ENCODE measurements around the gene FRMPD4.

DNA sequence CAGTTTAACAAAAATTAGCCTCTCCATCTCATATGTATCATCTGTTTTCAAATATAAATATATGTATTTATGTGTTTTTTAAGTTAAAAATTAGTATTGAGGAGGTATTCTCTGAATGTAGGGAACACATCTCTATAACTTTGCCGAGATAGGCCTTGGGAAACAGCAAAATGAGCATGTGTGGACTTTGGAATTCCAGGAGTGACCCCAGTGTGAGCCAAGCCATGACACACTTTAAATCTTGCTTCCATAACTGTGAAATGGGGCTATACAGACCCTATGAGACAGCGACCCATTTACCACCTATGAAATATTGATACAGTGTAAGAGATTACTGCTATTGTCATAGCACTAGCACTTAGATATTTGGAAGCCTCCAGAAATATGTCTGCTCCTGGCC lies 58.8 kb downstream of the FRMPD4 start:
- TF ChIP-seq, protein P1, sequence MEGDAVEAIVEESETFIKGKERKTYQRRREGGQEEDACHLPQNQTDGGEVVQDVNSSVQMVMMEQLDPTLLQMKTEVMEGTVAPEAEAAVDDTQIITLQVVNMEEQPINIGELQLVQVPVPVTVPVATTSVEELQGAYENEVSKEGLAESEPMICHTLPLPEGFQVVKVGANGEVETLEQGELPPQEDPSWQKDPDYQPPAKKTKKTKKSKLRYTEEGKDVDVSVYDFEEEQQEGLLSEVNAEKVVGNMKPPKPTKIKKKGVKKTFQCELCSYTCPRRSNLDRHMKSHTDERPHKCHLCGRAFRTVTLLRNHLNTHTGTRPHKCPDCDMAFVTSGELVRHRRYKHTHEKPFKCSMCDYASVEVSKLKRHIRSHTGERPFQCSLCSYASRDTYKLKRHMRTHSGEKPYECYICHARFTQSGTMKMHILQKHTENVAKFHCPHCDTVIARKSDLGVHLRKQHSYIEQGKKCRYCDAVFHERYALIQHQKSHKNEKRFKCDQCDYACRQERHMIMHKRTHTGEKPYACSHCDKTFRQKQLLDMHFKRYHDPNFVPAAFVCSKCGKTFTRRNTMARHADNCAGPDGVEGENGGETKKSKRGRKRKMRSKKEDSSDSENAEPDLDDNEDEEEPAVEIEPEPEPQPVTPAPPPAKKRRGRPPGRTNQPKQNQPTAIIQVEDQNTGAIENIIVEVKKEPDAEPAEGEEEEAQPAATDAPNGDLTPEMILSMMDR (IDR thresholded peaks at IDR 0.05), result no peak
- no peak for TF ChIP-seq ZFX (IDR thresholded peaks at IDR 0.05; ENCODE audit: borderline replicate concordance)

All from 22Rv1 (cell line).